H1 (cell line): ENCODE measurements around the gene TAPT1. TPM values are rescaled to one million over a fixed set of nuclear protein-coding genes. Genes with fewer than 3 reads are reported as not detected.

Source experiments
- CTCF ChIA-PET: fragments of 300-600 bp; sonication (Branson Sonifier 250); formaldehyde crosslinking; loops from one replicate; lab custom pipeline; 2021; ENCODE audit not compliant: partially characterized antibody; lab: Charles Lee
- POLR2A ChIA-PET: fragments of 300-600 bp; sonication (Branson Sonifier 250); formaldehyde crosslinking; loops from one replicate; lab custom pipeline; 2021; ENCODE audit warnings: inconsistent platforms; ENCODE audit not compliant: partially characterized antibody; lab: Charles Lee
- DNase-seq, 2 experiments: peaks; one replicate each; pipeline versions ENCODE4 v3.0.0 to v3.0.0-alpha.2; 2010 to 2022; ENCODE audit warnings: low spot score in 2 of 2, low read depth in 1 of 2, mixed read lengths in 1 of 2
- FAIRE-seq: peaks from 2 replicates; lab custom pipeline; 2011; peaks lifted over from hg19 to GRCh38; lab: Jason Lieb, UNC
- H2AFZ ChIP-seq: 2 replicates; pipeline ENCODE4 v1.8.1; 2012; ENCODE audit warnings: low read length, inconsistent platforms
- H2AK5ac ChIP-seq: 2 replicates; pipeline ENCODE4 v1.6.1; 2013; ENCODE audit warnings: low read depth, low read length
- H2BK120ac ChIP-seq: replicated peaks from 2 replicates; pipeline ENCODE3; 2013; ENCODE audit warnings: low read depth, low read length, inconsistent platforms
- H2BK12ac ChIP-seq: 2 replicates; pipeline ENCODE4 v1.6.1; 2013; ENCODE audit warnings: low read depth, low read length
- H2BK15ac ChIP-seq: 2 replicates; pipeline ENCODE4 v1.6.1; 2013; ENCODE audit warnings: low read length
- H2BK20ac ChIP-seq: 2 replicates; pipeline ENCODE4 v1.6.1; 2013; ENCODE audit warnings: low read length
- H2BK5ac ChIP-seq: 2 replicates; pipeline ENCODE4 v1.6.1; 2013; ENCODE audit warnings: low read depth, low read length
- H3K14ac ChIP-seq: 2 replicates; pipeline ENCODE4 v1.6.1; 2013; ENCODE audit warnings: inconsistent platforms; ENCODE audit not compliant: insufficient read length
- H3K18ac ChIP-seq: 2 replicates; pipeline ENCODE4 v1.6.1; 2013; ENCODE audit warnings: low read length; ENCODE audit errors: extremely low read depth
- H3K23ac ChIP-seq: 2 replicates; pipeline ENCODE4 v1.6.1; 2013; ENCODE audit warnings: inconsistent platforms; ENCODE audit not compliant: insufficient read length
- H3K23me2 ChIP-seq: 2 replicates; pipeline ENCODE4 v1.6.1; 2013; ENCODE audit warnings: low read depth, low read length
- H3K27ac ChIP-seq: 2 replicates; pipeline ENCODE4 v1.6.1; 2011; ENCODE audit warnings: low read depth, low read length, inconsistent platforms
- H3K27me3 ChIP-seq, 4 experiments: replicated peaks in 1 of 4; 1 replicate in 1 of 4; 2 replicates in 3 of 4; pipeline versions ENCODE4 v1.6.1 to v1.8.1; 2011 to 2013; ENCODE audit warnings: low read length in 3 of 4, mild to moderate bottlenecking in 3 of 4, inconsistent platforms in 2 of 4, mixed read lengths in 2 of 4, moderate library complexity in 1 of 4; ENCODE audit not compliant: control insufficient read depth in 3 of 4, insufficient read depth in 3 of 4; ENCODE audit errors: extremely low read depth in 1 of 4
- H3K36me3 ChIP-seq, 4 experiments: 2 replicates each; pipeline versions ENCODE4 v1.6.1 to v1.8.1; 2011 to 2013; ENCODE audit warnings: mild to moderate bottlenecking in 4 of 4, low read length in 3 of 4, moderate library complexity in 2 of 4, control low read depth in 1 of 4, inconsistent platforms in 1 of 4; ENCODE audit not compliant: insufficient read depth in 4 of 4, control insufficient read depth in 2 of 4
- H3K4ac ChIP-seq: replicated peaks from 2 replicates; pipeline ENCODE3; 2013; ENCODE audit warnings: low read length, low read depth, mixed read lengths, inconsistent platforms; ENCODE audit not compliant: insufficient read length
- H3K4me1 ChIP-seq, 4 experiments: replicated peaks in 1 of 4; 1 replicate in 1 of 4; 2 replicates in 3 of 4; pipeline versions ENCODE4 v1.6.1 to v1.8.1; 2011 to 2013; ENCODE audit warnings: low read length in 3 of 4, inconsistent platforms in 2 of 4, mixed read lengths in 1 of 4; ENCODE audit not compliant: insufficient read depth in 4 of 4, control insufficient read depth in 3 of 4
- H3K4me2 ChIP-seq, 2 experiments: 2 replicates each; pipeline versions ENCODE4 v1.6.1 to v1.8.1; 2011 to 2013; ENCODE audit warnings: low read depth in 2 of 2, low read length in 2 of 2, control low read depth in 1 of 2, inconsistent platforms in 1 of 2, mild to moderate bottlenecking in 1 of 2; ENCODE audit not compliant: insufficient read depth in 1 of 2
- H3K4me3 ChIP-seq, 4 experiments: fragments of 200-600, 300-600 bp in 1 of 4; sonication (generic), shearing (Covaris generic), sonication (Bioruptor Twin) in 1 of 4; 2 replicates each; pipeline versions ENCODE4 v1.5.1 to v1.8.1; 2011 to 2016; ENCODE audit warnings: low read length in 4 of 4, low read depth in 3 of 4, control low read depth in 2 of 4, inconsistent platforms in 2 of 4, mild to moderate bottlenecking in 2 of 4, mixed read lengths in 1 of 4, moderate library complexity in 1 of 4; ENCODE audit not compliant: insufficient read depth in 2 of 4; ENCODE audit errors: extremely low read depth in 1 of 4
- H3K56ac ChIP-seq: replicated peaks from 2 replicates; pipeline ENCODE3; 2013; ENCODE audit warnings: low read depth, mild to moderate bottlenecking, mixed read lengths, low read length, inconsistent platforms; ENCODE audit not compliant: insufficient read length
- H3K79me1 ChIP-seq: 2 replicates; pipeline ENCODE4 v1.6.1; 2013; ENCODE audit warnings: low read depth, low read length, control low read depth
- H3K79me2 ChIP-seq, 2 experiments: 2 replicates each; pipeline versions ENCODE4 v1.6.1 to v1.8.1; 2012 to 2013; ENCODE audit warnings: low read length in 2 of 2, mild to moderate bottlenecking in 2 of 2, inconsistent platforms in 1 of 2; ENCODE audit not compliant: insufficient read depth in 2 of 2, control insufficient read depth in 1 of 2
- H3K9ac ChIP-seq, 4 experiments: replicated peaks in 1 of 4; 1 replicate in 1 of 4; 2 replicates in 3 of 4; pipeline versions ENCODE4 v1.6.1 to v1.8.1; 2011 to 2013; ENCODE audit warnings: low read depth in 3 of 4, low read length in 3 of 4, control low read depth in 2 of 4, mild to moderate bottlenecking in 2 of 4, moderate library complexity in 2 of 4, inconsistent platforms in 1 of 4; ENCODE audit errors: extremely low read depth in 1 of 4
- H3K9me3 ChIP-seq, 2 experiments: 2 replicates each; pipeline versions ENCODE4 v1.6.1 to v1.8.1; 2012 to 2013; ENCODE audit warnings: mild to moderate bottlenecking in 2 of 2, moderate library complexity in 2 of 2, control low read depth in 1 of 2, inconsistent platforms in 1 of 2, low read depth in 1 of 2, low read length in 1 of 2, mixed read lengths in 1 of 2; ENCODE audit not compliant: insufficient read depth in 2 of 2
- H4K20me1 ChIP-seq, 2 experiments: replicated peaks in 1 of 2; 2 replicates each; pipeline versions ENCODE3 to v1.8.1; 2011 to 2013; ENCODE audit warnings: inconsistent platforms in 2 of 2, low read length in 2 of 2, mild to moderate bottlenecking in 1 of 2; ENCODE audit not compliant: insufficient read depth in 2 of 2, control insufficient read depth in 1 of 2
- H4K5ac ChIP-seq: 2 replicates; pipeline ENCODE4 v1.6.1; 2013; ENCODE audit warnings: low read length, low read depth, mixed read lengths, inconsistent platforms; ENCODE audit not compliant: insufficient read length
- H4K8ac ChIP-seq: 2 replicates; pipeline ENCODE4 v1.8.0; 2013; ENCODE audit warnings: mild to moderate bottlenecking, moderate library complexity, low read length, inconsistent platforms; ENCODE audit not compliant: insufficient read depth; ENCODE audit errors: extremely low read depth
- H4K91ac ChIP-seq: replicated peaks from 2 replicates; pipeline ENCODE3; 2013; ENCODE audit warnings: low read length, mixed read lengths, inconsistent platforms; ENCODE audit not compliant: insufficient read length
- RNF2 ChIP-seq: fragments of 200-900, 300-1000 bp; sonication (generic); IDR thresholded peaks from 2 replicates; pipeline ENCODE4 v1.7.1; 2016; ENCODE audit warnings: borderline replicate concordance, low read depth, mild to moderate bottlenecking, antibody characterized with exemption, low read length; ENCODE audit not compliant: poor library complexity, severe bottlenecking; ENCODE audit errors: missing control alignments
- WGBS, 2 experiments: shearing (Covaris generic) in 1 of 2; methylation state at CpG; one replicate each; pipeline versions ENCODE4 v1.1.6 to v1.1.7; 2013 to 2015; ENCODE audit warnings: low lambda C conversion rate in 2 of 2, mixed read lengths in 2 of 2, inconsistent platforms in 1 of 2, low coverage in 1 of 2, missing lambda C conversion rate in 1 of 2; ENCODE audit not compliant: insufficient replicate concordance in 2 of 2, insufficient coverage in 1 of 2, insufficient read length in 1 of 2; ENCODE audit errors: extremely low coverage in 1 of 2, missing lambda C conversion rate in 1 of 2; 5-methylcytosine and 5-hydroxymethylcytosine counted together
- polyA plus RNA-seq, 7 experiments: library from polyadenylated mRNA; depleted of rRNA in 3 of 7; stranded (reverse) in 5 of 7; unstranded in 2 of 7; fragments of >200 nt in 5 of 7; fragments of 200-250 nt in 2 of 7; gene quantifications; 1 replicate in 5 of 7; 2 replicates in 1 of 7; 4 replicates in 1 of 7; pipeline versions ENCODE4 v1.2.1 to v1.2.3, GENCODE V29; 2011 to 2013; ENCODE audit warnings: missing spikeins in 2 of 7, mixed read lengths in 2 of 7
- total RNA-seq: library from RNA; stranded (reverse); fragmentation: NEBNext Ultra II Directional; extraction: Animal tissue kit (Norgen Biotek cat#: 25700); gene quantifications from 2 replicates; pipeline ENCODE4 v1.2.1, GENCODE V29; 2021

The TAPT1 gene
- total and polyA plus RNA-seq, 2 of the 8 experiments (the other 6 are each of a cell fraction or from before 2014, with no cell fraction given): 4.2 to 15.3 TPM

GRCh38 chr4:16227462-16227868 lies 1.2 kb upstream of the TAPT1 start:
- peaks cover 3 to 4% of the 10 kb centered on the region in 2 experiments for H4K20me1 ChIP-seq
- peak overlapping the region; percentile 55 to 77 (median 73) for H3K4me3 ChIP-seq
- H4K91ac ChIP-seq: no peak overlapping the region
- no peaks in the 10 kb centered on the region for H3K36me3 ChIP-seq
- no peak overlapping the region for H2BK20ac ChIP-seq
- no peak overlapping the region for H2AK5ac ChIP-seq
- no peak overlapping the region for H2BK15ac ChIP-seq
- no peak overlapping the region for H3K23ac ChIP-seq
- no peak overlapping the region for H2AFZ ChIP-seq
- no peak overlapping the region for H3K18ac ChIP-seq
- H3K27ac ChIP-seq: peak overlapping the region; percentile 78; the same call in 1 of the 2 replicates
- H3K4ac ChIP-seq: peak overlapping the region; percentile 78
- no peaks in the 10 kb centered on the region for H3K27me3 ChIP-seq
- H2BK5ac ChIP-seq: 0 out of 2 replicates have a peak overlapping the region, but pooled peaks have one; percentile 67
- H3K79me1 ChIP-seq: no peaks in the 10 kb centered on the region
- peaks cover 2 to 9% (median 4%) of the 10 kb centered on the region in 4 experiments; a peak in 4 of 7 replicates for H3K4me1 ChIP-seq
- H3K56ac ChIP-seq: no peak overlapping the region
- ChIA-PET POLR2A (interaction anchor here (0.8 to 2.7 kb wide), 10 partner anchors 8 to 184 kb away, joined by 3 to 10 read pairs (median 4); partner anchors contain the start of gene PROM1), CTCF (interaction anchor here (1.3 to 1.7 kb wide), 2 partner anchors 22 to 28 kb away, joined by 6 to 8 read pairs; no protein-coding TSS in a partner anchor)
- 8% methylated on average over 20 of the region's 20 CpGs; no CpG with 5 or more reads in 1 of the 2 experiments for WGBS, 2 experiments
- H4K5ac ChIP-seq: no peak overlapping the region
- no peak overlapping the region for H2BK12ac ChIP-seq
- H3K9me3 ChIP-seq: no peaks in the 10 kb centered on the region
- no peak overlapping the region; the same call in 1 of the 2 replicates for H4K8ac ChIP-seq
- DNase-seq (no peak), FAIRE-seq (no peak)
- peaks cover 0 to 27% of the 10 kb centered on the region in 2 experiments; a peak in 2 of 4 replicates for H3K79me2 ChIP-seq
- peaks cover 8% of the 10 kb centered on the region; the same call in 1 of the 2 replicates for H3K23me2 ChIP-seq
- H3K14ac ChIP-seq: no peak overlapping the region
- H2BK120ac ChIP-seq: no peak overlapping the region
- H3K9ac ChIP-seq: peak overlapping the region in 3 of 4 experiments; percentile 66 to 82 (median 80); a peak in 6 of 7 replicates
- H3K4me2 ChIP-seq: peak overlapping the region; percentile 82 to 95
- no peak for TF ChIP-seq RNF2
